Measurements from ENCODE around the gene CLIP3.
"Not testable (repeated sequence)": the region's sequence is repeated elsewhere in the genome, so short reads cannot be mapped to it uniquely, and the experiment has no call there.

CLIP3 gene, protein sequence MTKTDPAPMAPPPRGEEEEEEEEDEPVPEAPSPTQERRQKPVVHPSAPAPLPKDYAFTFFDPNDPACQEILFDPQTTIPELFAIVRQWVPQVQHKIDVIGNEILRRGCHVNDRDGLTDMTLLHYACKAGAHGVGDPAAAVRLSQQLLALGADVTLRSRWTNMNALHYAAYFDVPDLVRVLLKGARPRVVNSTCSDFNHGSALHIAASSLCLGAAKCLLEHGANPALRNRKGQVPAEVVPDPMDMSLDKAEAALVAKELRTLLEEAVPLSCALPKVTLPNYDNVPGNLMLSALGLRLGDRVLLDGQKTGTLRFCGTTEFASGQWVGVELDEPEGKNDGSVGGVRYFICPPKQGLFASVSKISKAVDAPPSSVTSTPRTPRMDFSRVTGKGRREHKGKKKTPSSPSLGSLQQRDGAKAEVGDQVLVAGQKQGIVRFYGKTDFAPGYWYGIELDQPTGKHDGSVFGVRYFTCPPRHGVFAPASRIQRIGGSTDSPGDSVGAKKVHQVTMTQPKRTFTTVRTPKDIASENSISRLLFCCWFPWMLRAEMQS

DNA sequence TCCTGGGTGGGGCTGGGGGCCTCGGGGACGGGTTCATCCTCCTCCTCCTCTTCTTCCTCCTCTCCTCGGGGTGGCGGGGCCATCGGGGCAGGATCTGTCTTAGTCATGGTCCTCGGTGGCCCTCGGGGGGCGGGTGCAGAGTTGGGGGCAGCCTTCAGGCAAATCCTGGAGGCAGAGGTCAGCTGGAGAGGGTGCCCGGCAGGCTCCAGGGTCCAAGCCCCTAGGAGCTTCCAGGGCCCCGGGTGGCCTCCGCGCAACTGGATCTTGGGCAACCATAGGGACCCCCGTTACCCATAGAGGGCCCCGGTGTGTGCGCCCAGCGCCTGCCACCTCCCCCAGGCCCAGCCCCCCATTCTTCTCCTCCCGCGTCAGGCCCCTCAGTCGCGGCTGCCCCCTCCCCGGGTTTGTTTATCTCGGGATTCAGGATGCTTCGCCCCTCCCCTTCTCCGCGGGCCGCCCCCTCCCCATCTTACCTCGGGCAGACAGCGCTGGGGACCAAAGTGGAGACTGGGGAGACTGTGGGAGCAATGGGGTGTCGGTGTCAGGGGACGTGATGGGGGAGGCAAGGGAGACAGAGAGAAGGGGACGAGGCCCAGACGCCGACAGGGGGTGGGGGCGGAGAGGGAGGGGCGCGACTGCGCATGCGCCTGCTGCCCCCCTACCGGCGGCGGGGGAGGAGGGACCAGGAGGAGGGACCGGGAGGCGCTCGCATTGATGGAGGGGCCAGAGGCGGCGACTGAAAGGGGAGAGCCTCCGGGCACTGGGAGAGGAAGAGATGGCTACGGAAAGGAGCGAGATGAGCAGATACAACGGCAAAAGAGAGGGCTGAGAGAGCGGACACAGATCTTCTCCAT lies at the start of gene CLIP3:
Gene CLIP3 (minus strand): TSS at position 623 of the 854 bp plus-strand sequence. CDS start 516 bp downstream, at position 107.
- DNase-seq (ENCODE audit: low spot score) = no peak

DNA sequence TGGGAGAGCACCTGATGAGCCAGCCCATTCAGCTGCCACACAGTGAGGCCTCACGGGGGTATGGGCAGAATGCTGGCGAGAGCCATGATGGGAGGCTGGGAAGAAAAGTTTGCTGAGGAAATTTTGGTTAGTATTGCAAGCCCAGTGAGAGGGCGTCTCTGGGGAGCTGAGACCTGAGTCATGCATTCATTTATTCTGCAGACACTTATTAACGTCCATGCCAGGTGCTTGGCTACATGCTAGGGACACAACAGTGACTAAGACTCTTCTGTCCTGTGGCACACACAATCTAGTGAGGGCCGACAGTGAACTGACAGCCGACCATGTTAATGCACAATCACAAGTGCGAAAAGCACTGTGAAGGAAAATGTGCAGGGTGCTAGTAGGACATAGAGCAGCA lies 49.2 kb upstream of the CLIP3 start:
- DNase-seq (ENCODE audit: low spot score) = no peak

DNA sequence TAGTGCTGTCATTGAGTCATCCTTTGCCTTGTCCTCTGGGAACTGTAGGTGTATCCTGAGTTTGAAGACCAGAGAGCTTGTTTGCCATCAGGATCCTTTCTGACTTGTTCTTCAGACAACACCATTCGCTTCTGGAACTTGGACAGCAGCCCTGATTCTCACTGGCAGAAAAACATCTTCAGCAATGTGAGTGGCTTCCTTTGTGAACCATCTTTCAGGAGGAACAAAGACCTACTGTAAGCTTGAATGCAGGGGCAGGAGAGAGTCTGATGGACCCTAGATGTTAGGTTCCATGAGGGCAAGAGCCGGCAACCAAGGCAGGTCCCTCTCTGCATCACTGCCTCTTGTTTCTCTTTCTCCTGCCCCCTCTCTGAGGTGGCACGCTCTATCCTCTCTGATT lies 48.7 kb upstream of the CLIP3 start:
- no peak for DNase-seq (ENCODE audit: low spot score)

DNA sequence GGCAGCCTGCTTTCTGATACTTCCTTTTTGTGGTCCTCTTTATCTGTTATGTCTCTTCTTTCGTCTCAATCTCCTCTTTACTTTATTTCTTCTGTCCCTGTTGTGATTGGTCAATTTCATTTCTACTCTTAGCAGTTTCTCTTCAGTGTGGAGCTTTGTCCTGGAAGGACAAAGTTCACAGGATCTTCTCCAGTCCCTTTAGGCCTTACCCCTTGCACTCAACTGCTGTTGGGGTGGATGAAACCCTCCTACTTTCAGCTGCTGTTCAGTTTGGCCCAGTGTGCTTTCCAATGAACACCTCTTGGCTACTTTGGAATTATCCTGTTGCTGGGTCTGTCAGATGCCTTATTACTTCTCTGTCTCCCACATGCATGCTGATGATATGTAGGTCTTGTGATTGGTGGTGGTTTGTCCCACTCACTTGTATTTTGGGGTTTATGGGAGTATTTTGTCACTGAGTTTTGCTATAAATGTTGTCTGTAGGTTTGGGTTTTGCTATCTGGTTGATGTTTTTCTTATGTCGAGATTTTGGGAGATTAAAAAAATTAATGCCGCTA lies 46.8 kb upstream of the CLIP3 start:
- no peak for DNase-seq (ENCODE audit: low spot score)

DNA sequence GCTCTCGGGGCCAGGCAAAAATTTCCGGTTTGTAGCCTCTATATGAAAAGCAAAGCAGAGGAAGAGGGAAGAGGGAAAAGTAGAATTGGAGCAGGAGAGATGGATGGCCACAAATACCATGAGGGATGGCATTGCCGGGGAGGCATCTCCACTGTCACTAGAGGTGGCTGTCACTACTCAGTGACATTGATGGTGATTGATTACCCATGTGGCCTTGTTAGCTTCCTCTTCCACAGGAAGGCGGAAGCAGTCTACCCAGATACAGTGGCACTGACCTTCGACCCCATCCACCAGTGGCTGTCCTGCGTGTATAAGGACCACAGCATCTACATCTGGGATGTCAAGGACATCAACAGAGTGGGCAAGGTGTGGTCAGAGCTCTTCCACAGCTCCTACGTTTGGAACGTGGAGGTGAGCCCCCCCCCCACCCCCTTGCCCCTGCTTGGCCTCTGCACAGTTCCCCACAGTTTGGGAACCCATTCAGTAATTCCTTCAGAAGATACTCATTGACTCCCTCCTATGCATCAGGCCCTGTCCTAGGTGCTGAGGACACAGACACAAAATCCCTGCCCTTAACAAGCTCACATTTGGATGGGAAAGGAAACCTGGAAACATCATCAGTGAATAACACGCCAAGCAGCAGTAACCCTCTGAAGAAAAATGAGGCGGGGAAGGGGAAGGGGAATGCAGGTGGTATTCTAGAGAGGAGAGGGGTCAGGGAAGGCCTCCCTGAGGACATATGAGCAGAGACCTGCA lies 40.6 kb upstream of the CLIP3 start:
- DNase-seq (ENCODE audit: low spot score) = no peak

DNA sequence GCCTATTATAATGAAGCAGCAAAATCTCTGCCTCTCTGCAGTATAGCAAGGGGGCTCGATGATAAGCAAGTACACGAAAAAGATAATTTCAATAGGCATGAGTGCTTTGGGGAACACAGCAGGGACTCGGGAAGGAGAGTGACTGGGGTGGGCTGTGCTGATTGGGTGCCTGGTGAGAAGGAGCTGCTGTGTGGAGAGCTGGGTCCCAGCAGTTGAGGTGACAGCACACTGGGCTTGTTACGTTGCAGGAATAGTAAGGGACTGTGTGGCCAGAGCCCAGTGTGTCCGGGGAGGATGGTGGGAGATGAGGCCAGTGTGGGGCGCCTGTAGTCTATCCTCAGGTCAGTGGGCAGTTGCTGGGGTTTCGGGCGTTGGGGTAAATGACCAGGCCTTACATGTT lies 39.4 kb upstream of the CLIP3 start:
- DNase-seq (ENCODE audit: low spot score) = no peak

DNA sequence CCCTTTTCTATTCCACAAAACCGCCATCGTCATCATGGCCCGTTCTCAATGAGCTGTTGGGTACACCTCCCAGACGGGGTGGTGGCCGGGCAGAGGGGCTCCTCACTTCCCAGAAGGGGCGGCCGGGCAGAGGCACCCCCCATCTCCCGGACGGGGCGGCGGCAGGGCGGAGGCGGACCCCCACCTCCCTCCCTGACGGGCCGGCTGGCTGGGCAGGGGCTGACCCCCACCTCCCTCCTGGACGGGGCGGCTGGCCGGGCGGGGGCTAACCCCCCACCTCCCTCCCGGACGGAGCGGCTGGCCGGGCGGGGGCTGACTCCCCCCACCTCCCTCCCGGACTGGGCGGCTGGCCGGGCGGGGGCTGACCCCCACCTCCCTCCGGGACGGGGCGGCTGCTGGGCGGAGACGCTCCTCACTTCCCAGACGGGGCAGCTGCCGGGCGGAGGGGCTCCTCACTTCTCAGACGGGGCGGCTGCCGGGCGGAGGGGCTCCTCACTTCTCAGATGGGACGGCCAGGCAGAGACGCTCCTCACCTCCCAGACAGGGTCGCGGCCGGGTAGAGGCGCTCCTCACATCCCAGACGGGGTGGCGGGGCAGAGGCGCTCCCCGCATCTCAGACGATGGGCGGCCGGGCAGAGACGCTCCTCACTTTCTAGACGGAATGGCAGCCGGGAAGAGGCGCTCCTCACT lies 36.3 kb upstream of the CLIP3 start:
- DNase-seq (ENCODE audit: low spot score) = not testable (repeated sequence)

DNA sequence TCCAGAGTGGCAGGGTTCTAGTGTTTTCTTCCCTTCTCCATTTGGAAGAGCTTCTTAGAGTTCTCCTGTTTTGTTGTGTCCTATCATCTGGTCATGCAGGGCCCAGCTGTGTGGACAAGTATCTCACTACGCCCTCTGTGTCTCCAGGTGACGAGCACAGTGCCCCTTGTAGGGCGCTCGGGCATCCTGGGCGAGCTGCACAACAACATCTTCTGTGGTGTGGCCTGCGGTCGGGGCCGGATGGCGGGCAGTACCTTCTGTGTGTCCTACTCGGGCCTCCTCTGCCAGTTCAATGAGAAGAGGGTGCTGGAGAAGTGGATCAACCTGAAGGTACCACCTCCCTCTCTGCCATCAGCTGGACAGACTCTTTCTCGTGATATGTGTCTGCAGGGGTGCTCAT lies 35.0 kb upstream of the CLIP3 start:
- no peak for DNase-seq (ENCODE audit: low spot score)

DNA sequence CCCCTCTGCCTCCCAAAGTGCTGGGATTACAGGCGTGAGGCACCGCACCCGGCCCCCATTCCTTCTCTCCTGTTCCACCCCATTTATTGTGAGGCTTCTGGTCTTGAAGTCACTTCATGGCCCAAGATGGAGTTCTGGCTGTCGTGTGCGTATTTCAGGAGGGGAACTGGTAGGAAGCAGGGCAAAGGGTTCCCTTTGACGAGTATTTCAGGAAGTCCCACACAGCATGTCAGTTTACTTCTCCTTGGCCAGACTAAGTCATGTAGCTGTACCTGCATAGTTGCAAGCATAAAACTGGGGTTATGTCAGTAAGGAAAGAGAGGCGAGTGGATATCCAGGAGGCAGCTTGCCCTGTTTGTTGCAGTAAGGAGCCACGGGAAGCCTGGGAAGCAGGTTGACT lies 32.2 kb upstream of the CLIP3 start:
- no peak for DNase-seq (ENCODE audit: low spot score)

DNA sequence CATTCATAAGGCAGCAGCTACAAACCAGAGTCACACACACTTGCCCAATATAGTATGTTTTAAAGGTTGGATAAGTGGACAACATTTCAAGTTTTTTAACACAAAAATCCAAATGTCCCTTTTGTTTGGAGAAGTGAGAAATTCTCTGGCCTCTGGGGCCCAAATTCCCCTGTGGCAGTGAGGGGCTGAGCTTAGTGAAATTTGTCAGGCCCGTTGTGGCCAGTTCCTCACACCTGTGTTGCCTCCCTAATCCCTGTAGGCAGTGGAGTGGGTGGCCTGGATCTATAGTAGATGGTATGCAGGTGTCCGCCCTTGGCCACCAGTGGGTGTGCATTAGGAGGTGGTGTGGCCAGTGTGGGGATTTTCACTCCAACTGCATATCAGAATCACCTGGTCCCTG lies 28.7 kb upstream of the CLIP3 start:
- DNase-seq (ENCODE audit: low spot score) = no peak

DNA sequence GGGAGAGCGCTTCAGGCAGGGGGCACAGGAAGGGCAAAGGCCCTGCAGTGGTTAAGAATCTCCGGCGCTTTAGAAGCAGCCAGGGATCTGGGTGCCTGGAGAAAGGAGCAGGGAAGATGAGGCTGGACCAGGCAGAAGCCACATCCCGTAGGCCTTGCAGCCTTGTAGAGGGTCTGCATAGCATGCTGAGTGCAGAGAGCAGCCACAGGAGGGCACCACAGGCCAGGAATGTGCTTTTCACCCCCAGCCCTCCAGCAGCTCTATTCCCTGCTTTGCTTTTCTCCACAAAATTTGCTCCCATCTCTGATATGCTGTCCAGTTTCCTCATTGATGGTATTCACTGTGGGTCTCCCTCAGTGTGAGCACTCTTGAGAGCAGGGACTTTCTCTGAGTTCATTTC lies 27.8 kb upstream of the CLIP3 start:
- peak; percentile 73 for DNase-seq (ENCODE audit: low spot score)

DNA sequence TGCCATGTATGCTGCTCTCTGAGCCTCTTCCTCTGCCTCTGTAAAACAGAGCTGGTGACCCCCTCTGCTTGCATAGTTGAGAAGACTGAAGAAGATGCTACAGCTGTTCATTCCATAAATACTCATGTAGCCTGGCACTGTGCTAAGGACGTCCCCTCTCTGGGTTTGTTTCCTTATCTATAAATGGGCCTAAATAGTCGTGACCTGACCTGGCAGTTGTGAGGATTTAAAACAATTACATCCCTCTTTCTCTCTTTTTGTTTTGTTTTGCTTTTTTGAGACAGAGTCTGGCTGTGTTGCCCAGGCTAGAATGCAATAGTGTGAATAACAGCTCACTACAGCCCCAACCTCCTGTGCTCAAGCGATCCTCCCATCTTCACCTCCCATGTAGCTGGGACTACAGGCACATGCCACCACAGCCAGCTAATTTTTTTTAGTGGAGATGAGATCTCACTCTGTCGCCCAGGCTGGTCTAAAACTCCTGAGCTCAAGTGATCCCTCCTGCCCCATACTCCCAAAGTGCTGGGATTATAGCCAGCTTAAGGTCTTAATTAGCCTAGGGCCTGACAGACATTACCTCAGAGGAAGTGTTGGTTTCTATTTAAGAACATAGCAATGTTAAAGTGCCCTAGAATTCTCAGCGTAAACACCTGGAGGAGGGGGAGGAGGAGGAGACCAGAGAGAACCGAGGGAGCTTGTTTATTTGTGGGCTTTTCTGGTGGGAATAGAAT lies 26.7 kb upstream of the CLIP3 start:
- DNase-seq (ENCODE audit: low spot score) = no peak

DNA sequence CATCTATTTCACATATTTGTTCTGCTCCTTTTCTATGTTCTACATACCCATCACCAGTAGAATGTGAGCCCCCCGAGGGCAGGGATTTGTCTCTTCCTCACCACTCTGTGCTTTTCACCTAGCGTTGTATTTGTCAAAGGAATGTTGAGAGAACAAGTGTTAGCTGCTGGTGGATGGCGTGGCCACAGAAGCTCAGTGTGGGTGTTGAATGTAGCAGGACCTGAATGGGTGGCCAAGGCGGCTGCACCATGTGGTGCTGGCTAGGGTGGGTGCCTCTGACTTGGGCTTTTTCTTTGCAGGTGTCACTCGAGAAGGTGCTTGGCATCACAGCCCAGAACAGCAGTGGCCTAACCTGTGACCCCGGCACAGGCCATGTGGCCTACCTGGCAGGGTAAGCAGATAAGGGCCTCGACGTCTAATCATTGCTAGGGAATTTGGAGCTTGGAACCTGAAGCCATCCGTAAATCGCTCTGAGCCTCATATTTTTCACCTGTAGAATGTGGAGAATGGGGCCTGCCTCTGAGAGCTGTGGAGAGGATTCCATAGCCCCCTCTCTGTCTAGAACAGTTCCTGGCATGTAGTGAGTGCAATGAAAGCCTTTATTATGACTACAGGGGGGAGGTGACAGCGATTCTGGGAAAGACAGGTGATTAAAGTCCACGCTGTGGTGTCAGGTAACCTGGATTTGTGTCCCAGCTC lies 26.0 kb upstream of the CLIP3 start:
- DNase-seq (ENCODE audit: low spot score) = no peak

DNA sequence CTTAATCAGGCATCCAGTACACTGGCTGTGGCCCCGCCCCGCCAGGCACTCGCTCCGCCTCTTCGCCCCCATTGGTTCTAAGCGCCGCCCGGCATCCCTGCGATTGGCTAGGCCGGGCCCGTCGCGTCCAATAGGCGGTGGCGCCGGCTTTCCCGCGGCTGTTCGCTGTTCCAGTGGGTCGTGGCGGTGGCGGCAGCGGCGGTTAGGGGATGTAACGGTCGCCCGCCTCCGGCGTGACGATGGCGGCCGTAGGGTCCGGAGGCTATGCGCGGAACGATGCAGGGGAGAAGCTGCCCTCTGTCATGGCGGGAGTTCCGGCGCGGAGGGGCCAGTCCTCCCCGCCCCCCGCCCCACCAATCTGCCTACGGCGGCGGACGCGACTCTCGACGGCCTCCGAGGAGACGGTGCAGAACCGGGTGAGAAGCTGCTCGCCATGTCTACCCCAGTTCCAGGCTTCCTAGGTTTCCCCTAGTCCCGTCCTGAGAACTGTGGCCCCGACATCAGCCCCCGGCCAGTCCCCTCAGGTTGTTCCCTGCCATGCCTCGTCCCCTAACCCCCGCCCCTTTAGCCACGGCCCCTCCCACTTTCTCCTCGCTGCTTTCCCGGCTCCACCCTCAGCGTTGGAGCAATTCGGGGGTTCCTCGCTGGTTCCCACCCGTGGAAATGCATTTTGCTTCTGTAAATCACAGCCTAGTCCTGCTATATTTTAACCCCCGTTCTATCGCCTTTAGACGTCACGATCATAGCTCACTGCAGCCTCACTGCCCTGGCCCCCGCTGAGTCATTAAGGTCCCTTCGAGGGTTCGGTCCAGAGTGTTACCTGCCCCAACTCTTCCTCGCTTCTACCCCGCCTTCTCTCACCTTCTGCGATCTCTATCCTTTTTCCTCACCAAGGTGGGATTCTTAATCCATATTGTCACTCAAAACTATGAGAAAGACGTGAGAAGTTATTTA lies 22.3 kb upstream of the CLIP3 start, which contains the start of gene WDR62:
Gene WDR62 (plus strand): TSS at position 165 of the 954 bp plus-strand sequence. CDS start 75 bp downstream, at position 240.
- peak; percentile 97 for DNase-seq (ENCODE audit: low spot score)

DNA sequence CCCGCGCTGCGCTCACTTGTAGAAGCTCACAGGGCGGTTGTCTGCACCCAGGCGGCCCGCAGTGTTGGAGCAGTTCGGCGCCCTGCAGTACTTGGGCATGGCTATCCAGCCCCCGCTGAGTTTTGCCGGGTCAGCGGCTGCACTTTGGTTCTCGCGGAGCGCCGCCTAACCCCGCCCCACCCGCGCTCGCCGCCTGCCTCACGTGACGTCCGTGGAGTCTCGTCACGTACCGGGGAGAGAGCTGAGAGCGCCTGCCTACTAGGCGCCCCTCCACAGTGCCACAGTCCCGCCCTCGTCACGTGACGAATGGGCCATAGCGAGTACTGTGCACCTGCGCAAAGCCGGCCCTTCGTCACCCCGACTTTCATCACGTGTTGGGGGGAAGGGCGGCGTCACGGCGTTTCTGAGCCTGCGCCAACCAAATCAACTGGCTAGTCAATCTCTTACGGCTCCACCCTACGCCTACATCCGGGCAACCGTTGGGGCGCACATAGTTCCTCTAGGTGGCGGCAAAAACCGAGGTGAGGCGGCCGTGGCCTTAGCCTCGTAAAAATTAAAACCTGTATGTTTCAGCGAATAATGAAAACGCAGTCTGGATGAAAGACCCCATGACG lies 21.6 kb upstream of the CLIP3 start, which contains the start of gene THAP8:
Gene THAP8 (minus strand): TSS at position 167 of the 614 bp plus-strand sequence. CDS start 68 bp downstream, at position 99.
- DNase-seq (ENCODE audit: low spot score) = peak; percentile 97

DNA sequence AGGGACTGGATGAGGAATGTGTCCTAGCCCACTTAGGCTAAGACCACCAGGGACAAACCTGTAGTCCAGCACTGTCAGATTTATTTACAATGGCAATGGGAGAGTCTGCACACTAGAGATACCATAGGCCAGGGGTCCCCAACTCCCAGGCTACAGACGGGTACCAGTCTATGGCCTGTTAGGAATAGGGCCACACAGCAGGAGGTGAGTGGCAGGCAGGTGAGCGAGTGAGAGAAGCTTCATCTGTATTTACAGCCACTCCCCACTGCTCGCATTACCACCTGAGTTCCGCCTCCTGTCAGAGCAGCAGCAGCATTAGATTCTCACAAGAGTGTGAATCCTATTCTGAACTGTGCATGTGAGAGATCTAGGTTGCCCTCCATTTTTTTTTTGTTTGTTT lies 19.0 kb upstream of the CLIP3 start:
- no peak for DNase-seq (ENCODE audit: low spot score)

DNA sequence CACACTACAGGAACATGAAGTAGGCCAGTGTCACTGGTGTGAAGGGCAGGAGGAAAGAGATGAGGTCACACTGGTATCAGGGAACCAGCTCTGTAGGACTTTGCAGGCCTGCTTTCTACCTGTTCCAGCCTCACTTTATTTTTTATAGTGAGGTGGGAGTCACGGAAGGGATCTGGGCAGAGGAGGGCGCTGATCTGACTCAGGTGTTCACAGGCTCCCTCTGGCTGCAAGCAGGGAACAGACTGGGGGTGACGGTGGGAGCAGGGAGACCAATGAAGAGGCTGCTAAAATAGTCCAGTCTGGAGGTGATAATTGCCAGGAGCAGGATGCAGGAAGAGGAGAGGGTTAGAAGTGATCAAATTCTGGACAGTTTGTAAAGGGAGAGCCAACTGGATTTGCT lies 18.6 kb upstream of the CLIP3 start:
- no peak for DNase-seq (ENCODE audit: low spot score)

DNA sequence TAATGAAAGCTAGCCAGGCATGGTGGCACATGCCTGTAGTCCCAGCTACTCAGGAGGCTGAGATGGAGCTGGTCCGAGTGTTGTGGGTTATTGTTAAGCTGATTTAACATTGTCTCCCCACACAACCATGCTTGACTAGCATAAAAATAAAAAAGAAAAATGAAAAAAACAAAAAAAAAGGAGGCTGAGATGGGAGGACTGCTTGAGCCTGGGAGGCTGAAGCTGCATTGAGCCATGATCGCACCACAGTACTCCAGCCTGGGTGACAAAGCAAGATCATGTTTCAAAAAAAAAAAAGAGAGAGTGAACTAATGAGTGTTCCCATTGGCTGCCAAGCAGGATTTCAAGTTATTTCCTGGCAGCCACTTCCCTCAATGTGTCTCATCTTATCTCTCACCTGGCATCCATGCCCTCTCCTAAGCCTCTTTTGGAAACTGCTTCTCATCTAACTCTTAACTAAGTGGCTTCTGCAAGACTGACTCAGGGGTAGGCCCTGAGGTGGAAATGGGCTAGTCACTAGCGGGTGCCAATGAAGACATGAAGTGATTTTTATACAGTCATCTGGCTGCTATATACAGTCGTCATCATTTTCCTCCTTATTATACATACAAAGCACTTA lies 16.5 kb upstream of the CLIP3 start:
- DNase-seq (ENCODE audit: low spot score) = no peak

All from HuH-7.5 (cell line).